ENCODE measurements around the gene SYNGR1. TPM values are rescaled to one million over a fixed set of nuclear protein-coding genes. Genes with fewer than 3 reads are reported as not detected.

The SYNGR1 gene
- total RNA-seq, 1 donor from 2014 or later, result 40.5 TPM

GRCh38 chr22:39414886-39415285, 65.1 kb downstream of the SYNGR1 start:
- ATAC-seq (peak; percentile 83), DNase-seq (ENCODE audit: missing footprints) (no peak)
- intact Hi-C loops (cut with DNase I), result loop anchor here (10.0 kb wide), 1 partner anchor 70 kb away; the partner anchor contains the start of gene SYNGR1

DNA sequence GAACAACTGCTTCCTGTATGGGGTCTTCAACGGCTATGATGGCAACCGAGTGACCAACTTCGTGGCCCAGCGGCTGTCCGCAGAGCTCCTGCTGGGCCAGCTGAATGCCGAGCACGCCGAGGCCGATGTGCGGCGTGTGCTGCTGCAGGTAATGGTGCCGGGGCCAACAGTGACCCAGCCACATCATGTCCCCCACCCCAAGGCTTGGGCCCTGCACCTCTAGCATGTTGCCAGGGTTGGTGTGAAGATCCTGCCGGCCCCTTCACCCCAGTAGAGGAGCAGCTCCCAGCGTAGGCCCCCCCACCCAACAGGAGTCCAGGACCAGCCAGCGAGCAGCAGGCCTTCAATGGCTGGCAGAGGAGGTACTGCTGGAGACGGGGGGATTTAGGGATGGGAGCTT, 65.7 kb downstream of the SYNGR1 start:
- no peak for DNase-seq (ENCODE audit: missing footprints)
- ATAC-seq, result no peak
- intact Hi-C loops (cut with DNase I), result loop anchor here (10.0 kb wide), 1 partner anchor 71 kb away; the partner anchor contains the start of gene SYNGR1

DNA sequence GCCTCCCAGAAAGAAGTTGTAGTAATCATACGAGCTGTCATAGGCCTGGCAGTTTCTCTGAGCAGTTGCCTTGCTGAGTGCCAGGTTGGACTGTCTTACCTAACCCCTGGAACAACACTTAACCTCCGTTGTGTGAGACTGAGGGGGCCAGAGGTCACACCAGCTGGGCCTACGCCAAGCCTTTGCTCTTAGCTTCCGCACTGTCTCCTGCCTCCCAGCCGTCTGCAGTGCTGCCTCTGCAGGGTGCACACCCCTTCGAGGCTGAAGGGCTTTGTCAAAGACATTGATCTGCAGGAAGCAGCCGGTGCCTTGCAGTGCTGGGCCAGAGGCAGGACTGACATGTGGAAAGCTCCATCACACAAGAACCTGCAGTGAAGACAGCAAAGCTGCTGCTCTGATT, 66.5 kb downstream of the SYNGR1 start:
- DNase-seq (ENCODE audit: missing footprints), result no peak
- intact Hi-C loops (cut with DNase I), result loop anchor here (10.0 kb wide), 1 partner anchor 72 kb away; the partner anchor contains the start of gene SYNGR1
- no peak for ATAC-seq

GRCh38 chr22:39417641-39418040, 67.8 kb downstream of the SYNGR1 start:
- intact Hi-C loops (cut with DNase I), result loop anchor here (10.0 kb wide), 1 partner anchor 73 kb away; the partner anchor contains the start of gene SYNGR1
- no peak for ATAC-seq
- DNase-seq (ENCODE audit: missing footprints), result no peak

GRCh38 chr22:39418696-39419095, 68.9 kb downstream of the SYNGR1 start:
- DNase-seq (ENCODE audit: missing footprints), result no peak
- ATAC-seq, result no peak
- intact Hi-C loops (cut with DNase I), result loop anchor here (10.0 kb wide), 1 partner anchor 74 kb away; the partner anchor contains the start of gene SYNGR1

GRCh38 chr22:39419096-39419495, 69.3 kb downstream of the SYNGR1 start:
- no peak for DNase-seq (ENCODE audit: missing footprints)
- intact Hi-C loops (cut with DNase I), result loop anchor here (10.0 kb wide), 1 partner anchor 74 kb away; the partner anchor contains the start of gene SYNGR1

GRCh38 chr22:39419911-39420310, 70.1 kb downstream of the SYNGR1 start:
- intact Hi-C loops (cut with DNase I), result loop anchor here (10.0 kb wide), 1 partner anchor 75 kb away; the partner anchor contains the start of gene SYNGR1
- DNase-seq (ENCODE audit: missing footprints), result no peak
- ATAC-seq, result no peak

More at GRCh38 chr22:39419096-39419495, 69.3 kb downstream of the SYNGR1 start:
- no peak for ATAC-seq

DNA sequence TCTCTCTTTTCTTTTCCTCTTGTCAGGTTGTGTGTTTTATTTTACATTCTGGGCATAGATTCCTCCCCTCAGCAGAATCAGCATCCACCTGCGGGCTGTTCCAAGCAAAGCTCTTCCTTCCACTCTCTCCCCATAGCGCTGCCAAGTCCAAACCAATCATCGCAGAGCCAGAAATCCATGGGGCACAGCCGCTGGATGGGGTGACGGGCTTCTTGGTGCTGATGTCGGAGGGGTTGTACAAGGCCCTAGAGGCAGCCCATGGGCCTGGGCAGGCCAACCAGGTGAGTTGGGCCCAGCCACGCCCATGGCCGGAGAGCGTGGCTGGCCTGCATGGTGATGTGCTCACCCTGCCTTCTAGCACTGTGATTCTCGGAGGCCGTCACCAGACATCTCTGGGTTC, 71.9 kb downstream of the SYNGR1 start:
- intact Hi-C loops (cut with DNase I), result no loop called here
- ATAC-seq (no peak), DNase-seq (ENCODE audit: missing footprints) (no peak)

- DNase-seq (ENCODE audit: missing footprints) (no peak), ATAC-seq (no peak)
- intact Hi-C loops (cut with DNase I), result no loop called here
Observed at GRCh38 chr22:39422101-39422500, 72.3 kb downstream of the SYNGR1 start.

DNA sequence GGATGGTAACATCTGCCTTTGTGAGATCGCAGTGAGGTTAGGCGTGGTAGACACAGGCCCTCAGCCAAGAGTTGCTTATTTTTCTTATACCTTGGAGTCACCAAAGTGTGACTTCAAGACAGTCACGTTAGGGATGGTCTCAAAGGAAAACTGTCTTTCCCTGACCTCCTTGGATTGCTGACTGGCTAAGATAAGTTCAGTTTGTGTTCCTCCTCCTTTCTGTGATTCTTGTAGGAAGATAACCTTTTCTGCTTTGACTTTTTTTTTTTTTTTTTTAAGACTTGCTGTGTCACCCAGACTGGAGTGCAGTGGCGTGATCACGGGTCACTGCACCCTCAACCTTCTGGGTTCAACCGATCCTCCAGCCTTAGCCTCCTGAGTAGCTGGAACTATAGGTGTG, 72.9 kb downstream of the SYNGR1 start:
- DNase-seq (ENCODE audit: missing footprints) (no peak), ATAC-seq (no peak)
- intact Hi-C loops (cut with DNase I), result no loop called here

DNA sequence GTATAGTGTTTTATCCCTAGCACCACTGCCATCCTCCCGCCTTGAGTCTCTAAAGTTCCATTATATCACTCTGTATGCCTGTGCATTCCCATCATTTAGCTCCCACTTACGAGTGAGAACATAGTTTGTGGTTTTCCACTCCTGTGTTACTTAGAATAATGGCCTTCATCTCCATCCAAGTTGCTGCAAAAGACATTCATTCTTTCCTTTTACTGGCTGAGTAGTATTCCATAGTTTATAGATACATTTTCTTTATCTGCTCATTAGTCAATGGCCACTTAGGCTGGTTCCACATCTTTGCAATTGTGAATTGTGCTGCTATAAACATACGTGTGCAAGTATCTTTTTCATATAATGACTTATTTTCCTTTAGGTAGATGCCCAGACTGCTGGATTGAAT, 74.2 kb downstream of the SYNGR1 start:
- ATAC-seq (no peak), DNase-seq (ENCODE audit: missing footprints) (no peak)
- intact Hi-C loops (cut with DNase I), result no loop called here

GRCh38 chr22:39426380-39427043, 76.7 kb downstream of the SYNGR1 start:
- ATAC-seq (no peak), DNase-seq (ENCODE audit: missing footprints) (no peak)
- intact Hi-C loops (cut with DNase I), result no loop called here

DNA sequence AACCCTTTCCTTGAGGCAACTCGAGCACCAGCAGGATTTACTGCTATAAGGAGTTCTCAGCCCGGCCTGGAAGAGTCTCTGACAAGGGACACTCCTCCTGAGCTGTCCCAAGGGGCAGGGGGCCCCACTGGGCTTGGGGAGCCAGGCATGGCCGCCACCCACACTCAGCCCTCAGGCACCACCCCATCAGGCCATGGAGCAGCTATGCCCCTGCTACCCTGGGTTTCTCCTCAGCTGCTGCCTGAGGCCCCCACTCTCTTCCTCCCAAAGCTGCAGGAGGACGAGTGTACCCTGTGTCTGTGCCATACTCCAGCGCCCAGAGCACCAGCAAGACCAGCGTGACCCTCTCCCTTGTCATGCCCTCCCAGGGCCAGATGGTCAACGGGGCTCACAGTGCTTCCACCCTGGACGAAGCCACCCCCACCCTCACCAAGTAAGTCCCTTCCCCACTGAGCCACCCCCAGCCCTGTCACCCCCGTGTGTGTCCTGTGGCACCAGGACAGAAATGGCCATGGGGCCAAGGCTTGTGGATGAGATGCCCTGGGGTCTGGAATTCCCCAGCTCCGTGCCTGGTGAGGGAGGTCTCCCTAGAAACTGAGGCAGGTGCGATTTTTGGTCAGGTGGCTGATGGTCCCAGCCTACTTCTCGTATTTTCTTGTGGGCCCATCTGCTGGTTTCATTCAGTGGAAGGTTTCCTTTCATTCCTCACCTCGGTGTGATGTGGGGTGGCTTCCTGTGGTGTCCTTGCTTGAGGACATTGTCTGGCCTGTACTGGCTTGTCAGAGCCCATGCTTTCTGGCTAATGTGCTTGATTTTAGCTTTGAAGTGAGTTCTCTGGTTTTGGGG, 78.2 kb downstream of the SYNGR1 start:
- ATAC-seq (no peak), DNase-seq (ENCODE audit: missing footprints) (no peak)
- intact Hi-C loops (cut with DNase I), result no loop called here

DNA sequence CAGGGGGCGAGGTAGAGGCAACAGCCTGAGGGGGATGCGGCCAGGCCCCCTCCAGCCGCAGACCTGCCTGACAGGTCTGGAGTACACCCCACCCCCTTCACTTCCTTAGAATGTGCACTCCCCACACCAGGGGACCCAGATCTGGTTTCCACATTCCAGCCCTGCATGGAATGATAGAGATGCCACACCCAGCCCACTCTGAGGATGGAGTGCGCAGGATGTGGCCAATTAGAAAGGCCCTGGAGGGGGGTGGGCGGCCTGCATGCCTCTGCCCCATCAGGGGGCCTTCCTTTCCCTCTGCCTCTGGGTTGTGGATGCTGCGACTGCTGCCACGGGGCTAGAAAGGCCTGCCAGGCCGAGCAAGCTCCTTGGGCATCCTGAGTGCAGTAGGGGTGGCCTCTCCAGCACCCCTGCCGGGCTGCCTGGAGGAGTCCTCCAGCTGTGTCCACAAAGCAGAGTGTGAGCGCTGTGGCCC, 78.8 kb downstream of the SYNGR1 start:
- intact Hi-C loops (cut with DNase I), result no loop called here
- ATAC-seq, result no peak
- no peak for DNase-seq (ENCODE audit: missing footprints)

DNA sequence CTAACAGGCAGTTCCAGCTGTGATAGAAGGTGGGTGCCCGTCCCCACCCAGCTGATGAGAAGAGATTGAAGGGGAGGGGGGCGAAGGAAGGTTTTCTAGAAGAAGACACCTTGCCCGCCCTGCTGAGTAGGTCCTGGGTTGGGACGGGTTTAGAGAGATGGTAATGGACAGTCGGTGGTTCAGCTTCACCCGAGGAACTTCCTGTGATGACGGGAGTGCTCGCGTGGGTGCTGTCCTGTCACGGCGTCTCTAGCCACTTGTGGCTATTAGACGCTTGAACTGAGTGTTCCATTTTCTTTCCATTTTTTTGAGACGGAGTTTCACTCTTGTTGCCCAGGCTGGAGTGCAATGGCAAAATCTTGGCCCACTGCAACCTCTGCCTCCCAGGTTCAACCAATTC, 79.4 kb downstream of the SYNGR1 start:
- DNase-seq (ENCODE audit: missing footprints) (no peak), ATAC-seq (no peak)
- intact Hi-C loops (cut with DNase I), result no loop called here

DNA sequence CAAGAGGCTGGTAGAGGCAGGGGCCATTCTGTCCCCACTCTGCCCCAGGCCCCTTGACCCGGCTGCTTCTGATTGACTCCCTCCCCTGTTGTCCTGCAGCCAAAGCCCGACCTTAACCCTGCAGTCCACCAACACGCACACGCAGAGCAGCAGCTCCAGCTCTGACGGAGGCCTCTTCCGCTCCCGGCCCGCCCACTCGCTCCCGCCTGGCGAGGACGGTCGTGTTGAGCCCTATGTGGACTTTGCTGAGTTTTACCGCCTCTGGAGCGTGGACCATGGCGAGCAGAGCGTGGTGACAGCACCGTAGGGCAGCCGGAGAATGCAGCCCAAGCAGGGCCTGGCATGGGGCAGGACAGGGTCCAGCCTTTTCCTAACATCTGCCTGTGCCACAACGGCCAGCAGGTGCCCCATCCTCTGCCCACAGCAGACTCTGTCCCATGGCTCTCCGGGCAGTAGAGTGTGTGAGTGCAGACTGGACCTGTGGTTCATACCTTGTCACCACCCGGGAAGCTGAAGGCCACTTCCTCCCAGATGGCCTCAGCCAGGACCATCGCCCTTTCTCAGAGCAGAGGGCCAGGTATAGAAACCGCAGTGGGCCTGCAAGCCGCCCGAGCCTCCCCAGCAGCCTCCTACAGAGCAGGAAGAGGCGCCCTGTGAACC, 80.3 kb downstream of the SYNGR1 start:
- intact Hi-C loops (cut with DNase I), result no loop called here
- DNase-seq (ENCODE audit: missing footprints), result no peak

DNA sequence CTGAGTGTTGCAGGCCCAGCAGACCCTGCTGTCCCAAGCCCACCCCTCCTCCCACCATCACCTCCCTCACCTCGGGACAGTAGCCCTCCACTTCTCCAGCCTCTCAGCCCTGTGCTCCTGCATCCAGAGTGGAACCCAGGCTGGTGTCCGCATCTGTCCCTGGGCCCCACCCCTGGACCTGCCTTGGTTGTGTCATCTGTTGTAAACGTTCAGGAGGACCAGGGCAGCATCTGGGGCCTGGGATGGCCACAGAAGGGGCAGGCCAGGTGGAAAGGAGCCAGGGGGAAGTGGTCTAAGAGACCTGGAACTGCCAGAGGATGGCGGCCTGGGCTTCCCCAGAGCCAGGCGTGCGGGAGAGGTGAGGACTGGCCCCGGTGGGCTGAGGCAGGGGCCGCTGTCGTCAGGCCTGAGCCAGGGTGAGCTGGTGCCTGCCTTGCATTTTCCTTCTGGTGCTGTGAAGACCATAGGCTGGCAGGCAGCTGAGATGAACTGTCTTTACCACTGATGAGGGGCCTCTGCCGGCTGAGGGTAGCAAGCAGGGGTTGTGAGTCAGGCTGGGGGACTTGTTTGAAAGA, 80.9 kb downstream of the SYNGR1 start:
- DNase-seq (ENCODE audit: missing footprints) (no peak), ATAC-seq (no peak)
- intact Hi-C loops (cut with DNase I), result no loop called here

More for the DNA sequence above, 80.3 kb downstream of the SYNGR1 start:
- no peak for ATAC-seq

- ATAC-seq (no peak), DNase-seq (ENCODE audit: missing footprints) (no peak)
- intact Hi-C loops (cut with DNase I), result no loop called here
Observed at GRCh38 chr22:39431216-39431801, 81.5 kb downstream of the SYNGR1 start.
